MCF 10A (cell line): ENCODE measurements around the gene ARVCF. TPM values are rescaled to one million over a fixed set of nuclear protein-coding genes. Genes with fewer than 3 reads are reported as not detected.

Experiments
- BruUV-seq: library from RNA; stranded (reverse); fragments of 400-500 nt; replicated peaks from 2 replicates; lab custom pipeline; 2021; lab: Mats Ljungman, UMichigan
- CTCF ChIA-PET: fragments of 300-600 bp; sonication (Branson Sonifier 250); formaldehyde crosslinking; extraction: SDS; loops from one replicate; lab custom pipeline; 2021; ENCODE audit warnings: antibody characterized with exemption, inconsistent platforms; lab: Yijun Ruan, JAX
- POLR2A ChIA-PET: fragments of 300-600, 350-650 bp; sonication (Branson Sonifier 250); formaldehyde crosslinking; extraction: SDS; loops from one replicate; lab custom pipeline; 2020; ENCODE audit warnings: antibody characterized with exemption, inconsistent platforms; lab: Yijun Ruan, JAX
- DNase-seq: peaks from one replicate; pipeline ENCODE4 v3.0.0-alpha.2; 2018; ENCODE audit not compliant: unreplicated experiment
- H3K27ac Mint-ChIP-seq: one replicate; pipeline ENCODE4 v1.8.0; 2022; ENCODE audit warnings: mild to moderate bottlenecking, low read depth, mixed read lengths; ENCODE audit not compliant: unreplicated experiment
- H3K27me3 Mint-ChIP-seq: one replicate; pipeline ENCODE4 v1.8.0; 2022; ENCODE audit warnings: mixed read lengths; ENCODE audit not compliant: insufficient read depth, unreplicated experiment
- H3K36me3 Mint-ChIP-seq: one replicate; pipeline ENCODE4 v1.8.0; 2022; ENCODE audit warnings: mild to moderate bottlenecking, moderate library complexity, mixed read lengths; ENCODE audit not compliant: insufficient read depth, unreplicated experiment
- H3K4me1 Mint-ChIP-seq: one replicate; pipeline ENCODE4 v1.8.0; 2022; ENCODE audit warnings: mixed read lengths; ENCODE audit not compliant: insufficient read depth, unreplicated experiment
- H3K4me3 Mint-ChIP-seq: one replicate; pipeline ENCODE4 v1.8.0; 2022; ENCODE audit warnings: mild to moderate bottlenecking, moderate library complexity, mixed read lengths; ENCODE audit not compliant: unreplicated experiment
- H3K9me3 Mint-ChIP-seq: one replicate; pipeline ENCODE4 v1.8.0; 2022; ENCODE audit warnings: mixed read lengths; ENCODE audit not compliant: unreplicated experiment
- CTCF ChIP-seq: fragments of 200-600 bp; IDR thresholded peaks from one replicate; pipeline ENCODE4 v1.8.0; 2022; ENCODE audit warnings: antibody characterized with exemption, mild to moderate bottlenecking; ENCODE audit not compliant: unreplicated experiment
- intact Hi-C: fragments of 100-400 bp; cut with micrococcal nuclease; formaldehyde crosslinking; loops from 2 replicates; pipeline ENCODE4 v1.14.1; 2022
- total RNA-seq: library from RNA; stranded (reverse); gene quantifications from 2 replicates; pipeline ENCODE4 v1.2.3, GENCODE V29; 2022

ARVCF gene
- total RNA-seq, 1 experiment from 2014 or later, result 7.5 TPM

- no TSS peak for BruUV-seq
- DNase-seq, result no peak
- Mint-ChIP-seq H3K36me3 (peaks cover 5% of the 10 kb centered on the region), H3K9me3 (no peaks in the 10 kb centered on the region), H3K4me3 (peak overlapping the region; percentile 40), H3K4me1 (peaks cover 18% of the 10 kb centered on the region), H3K27me3 (no peaks in the 10 kb centered on the region), H3K27ac (peak overlapping the region; percentile 57)
- TF ChIP-seq CTCF, result no peak
- ChIA-PET POLR2A (interaction anchor here (0.7 to 1.2 kb wide), 10 partner anchors 8 to 196 kb away, joined by 3 to 8 read pairs (median 4); partner anchors contain the start of genes DGCR8 and TANGO2), CTCF (interaction anchor here (0.5 to 0.7 kb wide), 5 partner anchors 13 to 384 kb away, joined by 3 to 4 read pairs (median 3); no protein-coding TSS in a partner anchor)
- intact Hi-C loops, result no loop called here
These were observed 45.6 kb upstream of the ARVCF start for GRCh38 chr22:20062043-20062765.

GRCh38 chr22:20061481-20061861, 44.8 kb upstream of the ARVCF start:
- Mint-ChIP-seq H3K4me3 (peak overlapping the region; percentile 13), H3K36me3 (peaks cover 5% of the 10 kb centered on the region), H3K4me1 (peaks cover 18% of the 10 kb centered on the region), H3K27me3 (no peaks in the 10 kb centered on the region), H3K9me3 (no peaks in the 10 kb centered on the region), H3K27ac (peak overlapping the region; percentile 57)
- POLR2A ChIA-PET, result interaction anchor here (0.6 to 1.2 kb wide), 7 partner anchors 8 to 77 kb away, joined by 3 to 5 read pairs (median 3); partner anchors contain the start of genes DGCR8 and TANGO2
- CTCF ChIA-PET, result interaction anchor here (0.5 to 1.3 kb wide), 7 partner anchors 9 to 396 kb away, joined by 3 to 5 read pairs (median 3); no protein-coding TSS in a partner anchor
- DNase-seq, result peak; percentile 94
- no TSS peak for BruUV-seq
- intact Hi-C loops, result no loop called here
- TF ChIP-seq CTCF, result no peak

- no peak for DNase-seq
- intact Hi-C loops, result no loop called here
- CTCF ChIA-PET, result interaction anchor here (0.6 to 1.3 kb wide), 5 partner anchors 9 to 395 kb away, joined by 3 to 5 read pairs (median 3); no protein-coding TSS in a partner anchor
- Mint-ChIP-seq H3K27me3 (no peaks in the 10 kb centered on the region), H3K4me1 (peaks cover 18% of the 10 kb centered on the region), H3K36me3 (peaks cover 5% of the 10 kb centered on the region), H3K27ac (peak overlapping the region; percentile 57), H3K9me3 (no peaks in the 10 kb centered on the region), H3K4me3 (peak overlapping the region; percentile 13)
- TF ChIP-seq CTCF, result no peak
- BruUV-seq, result no TSS peak
- POLR2A ChIA-PET, result interaction anchor here (0.6 to 1.1 kb wide), 6 partner anchors 9 to 76 kb away, joined by 3 to 5 read pairs (median 4); partner anchors contain the start of genes DGCR8 and TANGO2
These were observed 44.3 kb upstream of the ARVCF start for GRCh38 chr22:20060700-20061480.
